Measurements from ENCODE around the gene AK9. TPM values are rescaled to one million over a fixed set of nuclear protein-coding genes. Genes with fewer than 3 reads are reported as not detected.

Gene AK9
- total RNA-seq, 4 donors from 2014 or later, result 3.9 to 8.2 (median 7.1) TPM

DNA sequence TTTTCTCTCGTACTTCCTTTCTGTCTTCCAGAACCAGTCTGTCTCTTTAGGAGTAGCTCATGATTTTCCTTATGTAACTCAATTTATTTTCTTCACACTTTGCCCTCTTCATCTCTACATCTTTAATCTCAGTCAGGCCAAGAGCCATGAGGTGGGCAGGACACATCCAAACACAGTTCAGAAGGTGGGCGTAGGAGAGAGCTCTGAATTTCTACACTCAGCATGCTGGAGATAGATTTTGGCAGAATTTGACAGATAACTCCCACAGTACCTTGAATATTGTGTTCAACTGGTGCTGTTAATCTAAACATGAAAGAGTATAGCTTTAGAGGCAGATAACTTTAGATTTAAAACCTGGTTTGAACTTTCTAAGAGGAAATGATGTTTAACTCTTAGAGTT is 184.2 kb downstream of the AK9 start:
- no peaks in the 10 kb centered on the region for H3K9me3 ChIP-seq
- no peaks in the 10 kb centered on the region for H3K4me1 ChIP-seq
- no peak overlapping the region for H3K27ac ChIP-seq
- H3K4me3 ChIP-seq, result no peak overlapping the region
- H3K27me3 ChIP-seq, result no peaks in the 10 kb centered on the region
- H3K36me3 ChIP-seq, result no peaks in the 10 kb centered on the region
- no peak for DNase-seq
- intact Hi-C loops (cut with DNase I; ENCODE audit: low total_unique reads), result no loop called here
- in situ Hi-C loops (cut with MboI; ENCODE audit: low sequenced_read_pairs in 4 of 4), result no loop called here
- TF ChIP-seq POLR2A (IDR thresholded peaks at IDR 0.05), result no peak
- TF ChIP-seq, protein P1, sequence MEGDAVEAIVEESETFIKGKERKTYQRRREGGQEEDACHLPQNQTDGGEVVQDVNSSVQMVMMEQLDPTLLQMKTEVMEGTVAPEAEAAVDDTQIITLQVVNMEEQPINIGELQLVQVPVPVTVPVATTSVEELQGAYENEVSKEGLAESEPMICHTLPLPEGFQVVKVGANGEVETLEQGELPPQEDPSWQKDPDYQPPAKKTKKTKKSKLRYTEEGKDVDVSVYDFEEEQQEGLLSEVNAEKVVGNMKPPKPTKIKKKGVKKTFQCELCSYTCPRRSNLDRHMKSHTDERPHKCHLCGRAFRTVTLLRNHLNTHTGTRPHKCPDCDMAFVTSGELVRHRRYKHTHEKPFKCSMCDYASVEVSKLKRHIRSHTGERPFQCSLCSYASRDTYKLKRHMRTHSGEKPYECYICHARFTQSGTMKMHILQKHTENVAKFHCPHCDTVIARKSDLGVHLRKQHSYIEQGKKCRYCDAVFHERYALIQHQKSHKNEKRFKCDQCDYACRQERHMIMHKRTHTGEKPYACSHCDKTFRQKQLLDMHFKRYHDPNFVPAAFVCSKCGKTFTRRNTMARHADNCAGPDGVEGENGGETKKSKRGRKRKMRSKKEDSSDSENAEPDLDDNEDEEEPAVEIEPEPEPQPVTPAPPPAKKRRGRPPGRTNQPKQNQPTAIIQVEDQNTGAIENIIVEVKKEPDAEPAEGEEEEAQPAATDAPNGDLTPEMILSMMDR (IDR thresholded peaks at IDR 0.05 in 4 of 5, conservative IDR thresholded peaks at IDR 0.05 in 1 of 5), result no peak
- ATAC-seq, result no peak

DNA sequence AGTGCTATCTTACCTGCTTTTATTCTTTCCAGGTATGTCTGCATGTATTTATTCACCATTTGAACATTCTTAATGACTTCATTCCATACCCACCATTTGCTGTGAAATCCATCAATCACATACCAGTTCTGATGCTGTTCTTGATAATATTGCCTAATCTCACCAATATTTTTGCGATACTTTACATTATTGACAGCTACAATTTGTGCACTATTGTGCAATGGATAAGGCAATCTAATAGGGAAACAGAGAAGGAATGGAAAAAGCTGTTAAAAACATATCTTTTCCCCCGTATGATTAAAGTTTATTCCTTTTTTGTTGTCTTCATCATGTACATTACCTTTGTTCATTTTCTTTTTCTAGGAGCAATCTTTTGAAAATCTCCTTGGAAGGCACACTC is 184.7 kb downstream of the AK9 start:
- in situ Hi-C loops (cut with MboI; ENCODE audit: low sequenced_read_pairs in 4 of 4), result no loop called here
- TF ChIP-seq, protein P1 (IDR thresholded peaks at IDR 0.05 in 4 of 5, conservative IDR thresholded peaks at IDR 0.05 in 1 of 5), result no peak
- TF ChIP-seq POLR2A (IDR thresholded peaks at IDR 0.05), result no peak
- DNase-seq (no peak), ATAC-seq (no peak)
- H3K4me3 ChIP-seq, result no peak overlapping the region
- no peaks in the 10 kb centered on the region for H3K27me3 ChIP-seq
- intact Hi-C loops (cut with DNase I; ENCODE audit: low total_unique reads), result no loop called here
- no peaks in the 10 kb centered on the region for H3K36me3 ChIP-seq
- no peaks in the 10 kb centered on the region for H3K4me1 ChIP-seq
- no peaks in the 10 kb centered on the region for H3K9me3 ChIP-seq
- H3K27ac ChIP-seq, result no peak overlapping the region

DNA sequence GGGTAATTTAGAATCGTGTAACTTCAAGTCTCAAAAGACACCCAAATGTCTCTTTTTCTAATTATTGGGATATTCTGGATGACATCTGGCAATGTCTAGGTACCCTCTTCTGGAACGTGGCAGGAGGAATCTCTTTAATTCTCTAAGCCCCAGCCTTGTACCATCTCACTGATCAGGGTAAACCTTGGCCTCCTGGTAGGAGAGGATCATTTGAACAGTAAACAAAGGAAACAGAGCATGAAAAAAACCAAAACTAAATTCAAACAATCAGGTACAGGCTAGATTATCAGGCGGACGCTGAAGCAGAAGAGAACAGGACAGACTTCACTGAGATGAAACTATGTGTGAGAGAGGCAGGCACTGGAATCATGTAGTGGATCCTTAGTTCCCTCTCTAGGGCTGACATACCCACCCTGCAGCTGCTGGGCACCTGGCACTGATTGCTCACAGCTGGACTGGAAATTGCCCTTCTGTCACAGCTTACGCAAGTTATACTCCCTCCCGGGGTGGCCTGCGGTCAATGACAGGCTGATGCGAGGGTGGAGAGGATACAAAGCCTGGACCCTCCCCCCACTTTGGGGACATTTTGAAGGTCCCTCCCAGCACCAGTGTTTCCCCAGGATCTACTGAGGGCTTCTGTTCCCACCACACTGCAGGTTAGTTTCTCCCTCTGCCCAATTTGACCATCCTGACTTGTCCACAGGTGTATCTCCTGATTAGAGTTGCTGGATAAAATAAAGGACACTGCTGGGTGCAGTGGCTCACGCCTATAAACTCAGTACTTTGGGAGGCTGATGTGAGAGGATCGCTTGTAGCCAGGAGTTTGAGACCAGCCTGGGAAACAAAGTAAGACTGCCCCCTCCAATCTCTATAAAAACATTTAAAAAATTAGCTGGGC is 187.4 kb downstream of the AK9 start:
- Histone ChIP-seq H3K4me1 (no peaks in the 10 kb centered on the region), H3K27me3 (no peaks in the 10 kb centered on the region), H3K36me3 (no peaks in the 10 kb centered on the region), H3K9me3 (no peaks in the 10 kb centered on the region), H3K4me3 (no peak overlapping the region), H3K27ac (no peak overlapping the region)
- in situ Hi-C loops (cut with MboI; ENCODE audit: low sequenced_read_pairs in 4 of 4) (no loop called here), intact Hi-C loops (cut with DNase I; ENCODE audit: low total_unique reads) (no loop called here)
- no peak for ATAC-seq
- TF ChIP-seq POLR2A (IDR thresholded peaks at IDR 0.05), result no peak
- TF ChIP-seq, protein P1 (IDR thresholded peaks at IDR 0.05 in 4 of 5, conservative IDR thresholded peaks at IDR 0.05 in 1 of 5), result no peak
- no peak for DNase-seq

DNA sequence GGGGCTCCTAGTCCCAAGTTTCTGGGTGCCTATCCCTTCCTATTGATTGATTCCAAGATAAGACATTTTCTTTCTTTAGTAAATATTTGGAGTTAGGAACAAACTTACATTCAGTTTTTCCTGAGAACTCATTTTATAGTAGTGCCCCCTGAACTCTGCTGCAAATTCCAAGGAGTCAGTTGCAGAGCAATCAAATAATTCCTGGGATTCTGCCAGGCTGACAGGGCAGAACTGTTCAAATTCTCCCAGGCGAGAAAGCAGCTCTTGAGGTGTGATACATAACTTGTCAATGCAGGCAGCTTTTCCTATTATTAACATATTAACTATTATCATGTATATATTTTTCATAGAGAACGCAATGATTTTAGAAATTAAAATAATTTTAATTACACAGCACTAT is 192.1 kb downstream of the AK9 start:
- intact Hi-C loops (cut with DNase I; ENCODE audit: low total_unique reads) (no loop called here), in situ Hi-C loops (cut with MboI; ENCODE audit: low sequenced_read_pairs in 4 of 4) (no loop called here)
- Histone ChIP-seq H3K27me3 (no peaks in the 10 kb centered on the region), H3K9me3 (no peaks in the 10 kb centered on the region), H3K36me3 (no peaks in the 10 kb centered on the region), H3K4me3 (no peak overlapping the region), H3K27ac (no peak overlapping the region), H3K4me1 (no peaks in the 10 kb centered on the region)
- DNase-seq (no peak), ATAC-seq (no peak)
- TF ChIP-seq, protein P1 (IDR thresholded peaks at IDR 0.05 in 4 of 5, conservative IDR thresholded peaks at IDR 0.05 in 1 of 5), result no peak
- TF ChIP-seq POLR2A (IDR thresholded peaks at IDR 0.05), result no peak

Data from gastrocnemius medialis (tissue), 4 donors.